Measurements from ENCODE around the gene PRKAR1B.

DNA sequence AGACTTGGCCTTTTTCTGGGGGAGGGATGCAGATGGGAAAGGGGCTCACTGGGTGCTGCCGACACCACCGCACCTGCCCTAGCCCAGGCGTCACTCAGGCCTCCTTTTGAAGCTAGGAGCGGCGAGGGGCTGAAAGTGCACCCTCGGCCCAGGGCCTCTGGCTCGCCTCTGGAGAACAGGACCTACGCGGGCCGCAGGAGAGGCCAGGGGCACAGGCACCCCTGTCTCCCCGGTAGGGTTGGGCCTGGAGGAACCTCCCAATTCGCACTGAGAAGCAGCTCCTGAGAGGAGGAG, 46.5 kb upstream of the PRKAR1B start:
- TF ChIP-seq, protein P1, sequence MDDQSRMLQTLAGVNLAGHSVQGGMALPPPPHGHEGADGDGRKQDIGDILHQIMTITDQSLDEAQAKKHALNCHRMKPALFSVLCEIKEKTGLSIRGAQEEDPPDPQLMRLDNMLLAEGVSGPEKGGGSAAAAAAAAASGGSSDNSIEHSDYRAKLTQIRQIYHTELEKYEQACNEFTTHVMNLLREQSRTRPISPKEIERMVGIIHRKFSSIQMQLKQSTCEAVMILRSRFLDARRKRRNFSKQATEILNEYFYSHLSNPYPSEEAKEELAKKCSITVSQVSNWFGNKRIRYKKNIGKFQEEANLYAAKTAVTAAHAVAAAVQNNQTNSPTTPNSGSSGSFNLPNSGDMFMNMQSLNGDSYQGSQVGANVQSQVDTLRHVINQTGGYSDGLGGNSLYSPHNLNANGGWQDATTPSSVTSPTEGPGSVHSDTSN (IDR thresholded peaks at IDR 0.05), result no peak
- TF ChIP-seq, protein P2, sequence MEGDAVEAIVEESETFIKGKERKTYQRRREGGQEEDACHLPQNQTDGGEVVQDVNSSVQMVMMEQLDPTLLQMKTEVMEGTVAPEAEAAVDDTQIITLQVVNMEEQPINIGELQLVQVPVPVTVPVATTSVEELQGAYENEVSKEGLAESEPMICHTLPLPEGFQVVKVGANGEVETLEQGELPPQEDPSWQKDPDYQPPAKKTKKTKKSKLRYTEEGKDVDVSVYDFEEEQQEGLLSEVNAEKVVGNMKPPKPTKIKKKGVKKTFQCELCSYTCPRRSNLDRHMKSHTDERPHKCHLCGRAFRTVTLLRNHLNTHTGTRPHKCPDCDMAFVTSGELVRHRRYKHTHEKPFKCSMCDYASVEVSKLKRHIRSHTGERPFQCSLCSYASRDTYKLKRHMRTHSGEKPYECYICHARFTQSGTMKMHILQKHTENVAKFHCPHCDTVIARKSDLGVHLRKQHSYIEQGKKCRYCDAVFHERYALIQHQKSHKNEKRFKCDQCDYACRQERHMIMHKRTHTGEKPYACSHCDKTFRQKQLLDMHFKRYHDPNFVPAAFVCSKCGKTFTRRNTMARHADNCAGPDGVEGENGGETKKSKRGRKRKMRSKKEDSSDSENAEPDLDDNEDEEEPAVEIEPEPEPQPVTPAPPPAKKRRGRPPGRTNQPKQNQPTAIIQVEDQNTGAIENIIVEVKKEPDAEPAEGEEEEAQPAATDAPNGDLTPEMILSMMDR (IDR thresholded peaks at IDR 0.05), result no peak
- TF ChIP-seq CHD2 (IDR thresholded peaks at IDR 0.05; ENCODE audit: low read length, partially characterized antibody) (no peak), RCOR1 (IDR thresholded peaks at IDR 0.05; ENCODE audit: low read length) (no peak), GABPA (IDR thresholded peaks at IDR 0.05; ENCODE audit: low read depth) (no peak), TAF1 (IDR thresholded peaks at IDR 0.05; ENCODE audit: borderline replicate concordance, low read depth, low read length) (no peak), RFX5 (IDR thresholded peaks at IDR 0.05; ENCODE audit: low read length) (no peak), NRF1 (IDR thresholded peaks at IDR 0.05; ENCODE audit: low read depth, low read length) (no peak), POLR2AphosphoS5 (IDR thresholded peaks at IDR 0.05; ENCODE audit: low read depth, low read length) (no peak)
- TF ChIP-seq, protein P3, sequence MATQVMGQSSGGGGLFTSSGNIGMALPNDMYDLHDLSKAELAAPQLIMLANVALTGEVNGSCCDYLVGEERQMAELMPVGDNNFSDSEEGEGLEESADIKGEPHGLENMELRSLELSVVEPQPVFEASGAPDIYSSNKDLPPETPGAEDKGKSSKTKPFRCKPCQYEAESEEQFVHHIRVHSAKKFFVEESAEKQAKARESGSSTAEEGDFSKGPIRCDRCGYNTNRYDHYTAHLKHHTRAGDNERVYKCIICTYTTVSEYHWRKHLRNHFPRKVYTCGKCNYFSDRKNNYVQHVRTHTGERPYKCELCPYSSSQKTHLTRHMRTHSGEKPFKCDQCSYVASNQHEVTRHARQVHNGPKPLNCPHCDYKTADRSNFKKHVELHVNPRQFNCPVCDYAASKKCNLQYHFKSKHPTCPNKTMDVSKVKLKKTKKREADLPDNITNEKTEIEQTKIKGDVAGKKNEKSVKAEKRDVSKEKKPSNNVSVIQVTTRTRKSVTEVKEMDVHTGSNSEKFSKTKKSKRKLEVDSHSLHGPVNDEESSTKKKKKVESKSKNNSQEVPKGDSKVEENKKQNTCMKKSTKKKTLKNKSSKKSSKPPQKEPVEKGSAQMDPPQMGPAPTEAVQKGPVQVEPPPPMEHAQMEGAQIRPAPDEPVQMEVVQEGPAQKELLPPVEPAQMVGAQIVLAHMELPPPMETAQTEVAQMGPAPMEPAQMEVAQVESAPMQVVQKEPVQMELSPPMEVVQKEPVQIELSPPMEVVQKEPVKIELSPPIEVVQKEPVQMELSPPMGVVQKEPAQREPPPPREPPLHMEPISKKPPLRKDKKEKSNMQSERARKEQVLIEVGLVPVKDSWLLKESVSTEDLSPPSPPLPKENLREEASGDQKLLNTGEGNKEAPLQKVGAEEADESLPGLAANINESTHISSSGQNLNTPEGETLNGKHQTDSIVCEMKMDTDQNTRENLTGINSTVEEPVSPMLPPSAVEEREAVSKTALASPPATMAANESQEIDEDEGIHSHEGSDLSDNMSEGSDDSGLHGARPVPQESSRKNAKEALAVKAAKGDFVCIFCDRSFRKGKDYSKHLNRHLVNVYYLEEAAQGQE (IDR thresholded peaks at IDR 0.05; ENCODE audit: low read depth, low read length), result no peak
- TF ChIP-seq, protein P4, sequence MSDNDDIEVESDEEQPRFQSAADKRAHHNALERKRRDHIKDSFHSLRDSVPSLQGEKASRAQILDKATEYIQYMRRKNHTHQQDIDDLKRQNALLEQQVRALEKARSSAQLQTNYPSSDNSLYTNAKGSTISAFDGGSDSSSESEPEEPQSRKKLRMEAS (IDR thresholded peaks at IDR 0.05; ENCODE audit: low read depth), result no peak
